ENCODE data around the gene NINJ1.

NINJ1 gene

DNA sequence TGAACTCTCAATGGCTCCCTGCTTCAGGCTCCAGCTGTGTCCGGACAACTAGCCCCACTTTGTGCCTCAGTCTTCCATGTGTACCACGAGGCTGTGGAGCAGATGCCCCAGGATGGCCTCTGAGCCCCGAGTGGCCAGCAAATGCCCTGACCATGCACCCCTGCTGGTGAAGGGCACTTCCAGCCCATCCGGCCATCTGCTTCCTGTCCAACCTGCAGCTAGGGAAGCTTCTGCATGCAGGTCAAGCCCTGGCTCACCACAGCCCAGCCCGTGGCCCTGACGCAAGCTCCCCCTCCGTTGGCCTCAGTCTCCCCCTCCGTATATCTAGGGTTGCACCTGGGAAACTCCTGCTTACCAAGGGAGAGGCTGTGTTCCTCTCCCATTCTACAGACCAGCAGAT lies 4.8 kb downstream of the NINJ1 start:
- no peaks in the 10 kb centered on the region for H3K27me3 ChIP-seq (ENCODE audit: control insufficient read depth, insufficient read depth, low read length)
- no peak overlapping the region for H3K4me3 ChIP-seq (ENCODE audit: low read depth, low read length)
- no peak overlapping the region for H3K9ac ChIP-seq (ENCODE audit: low read depth, low read length)
- H3K36me3 ChIP-seq (ENCODE audit: control insufficient read depth, insufficient read depth, low read length): peaks cover 9% of the 10 kb centered on the region
- H3K4me1 ChIP-seq (ENCODE audit: control insufficient read depth, insufficient read depth, low read length): peaks cover 3% of the 10 kb centered on the region
- no peaks in the 10 kb centered on the region for H3K9me3 ChIP-seq (ENCODE audit: control insufficient read depth, insufficient read depth, low read length)

DNA sequence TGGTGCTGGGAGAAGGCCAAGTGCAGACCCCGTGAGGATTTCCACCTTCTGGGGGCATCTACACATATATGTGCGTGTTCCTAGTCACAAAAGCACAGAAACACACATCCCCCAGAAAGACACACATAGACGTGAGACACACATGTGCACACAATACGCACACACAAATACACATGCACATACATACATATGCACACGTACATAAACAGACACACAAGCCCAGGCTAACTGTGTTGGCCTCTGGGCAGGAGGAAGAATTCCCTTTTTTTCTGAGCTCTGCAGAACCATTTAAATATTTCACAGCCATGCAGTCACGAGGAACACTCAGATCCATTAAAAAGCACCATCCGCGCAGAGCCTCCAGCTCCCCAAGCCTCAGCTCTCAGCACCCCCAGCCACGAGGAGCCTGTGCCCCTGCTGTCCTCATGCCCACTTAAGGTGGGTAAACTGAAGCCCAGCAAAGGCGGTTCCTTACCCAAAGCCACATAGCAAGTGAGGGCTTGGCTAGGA lies 5.3 kb downstream of the NINJ1 start:
- H3K9me3 ChIP-seq (ENCODE audit: control insufficient read depth, insufficient read depth, low read length): no peaks in the 10 kb centered on the region
- H3K36me3 ChIP-seq (ENCODE audit: control insufficient read depth, insufficient read depth, low read length): peaks cover 10% of the 10 kb centered on the region
- H3K27me3 ChIP-seq (ENCODE audit: control insufficient read depth, insufficient read depth, low read length): no peaks in the 10 kb centered on the region
- H3K9ac ChIP-seq (ENCODE audit: low read depth, low read length): no peak overlapping the region
- peaks cover 3% of the 10 kb centered on the region for H3K4me1 ChIP-seq (ENCODE audit: control insufficient read depth, insufficient read depth, low read length)
- no peak overlapping the region for H3K4me3 ChIP-seq (ENCODE audit: low read depth, low read length)

DNA sequence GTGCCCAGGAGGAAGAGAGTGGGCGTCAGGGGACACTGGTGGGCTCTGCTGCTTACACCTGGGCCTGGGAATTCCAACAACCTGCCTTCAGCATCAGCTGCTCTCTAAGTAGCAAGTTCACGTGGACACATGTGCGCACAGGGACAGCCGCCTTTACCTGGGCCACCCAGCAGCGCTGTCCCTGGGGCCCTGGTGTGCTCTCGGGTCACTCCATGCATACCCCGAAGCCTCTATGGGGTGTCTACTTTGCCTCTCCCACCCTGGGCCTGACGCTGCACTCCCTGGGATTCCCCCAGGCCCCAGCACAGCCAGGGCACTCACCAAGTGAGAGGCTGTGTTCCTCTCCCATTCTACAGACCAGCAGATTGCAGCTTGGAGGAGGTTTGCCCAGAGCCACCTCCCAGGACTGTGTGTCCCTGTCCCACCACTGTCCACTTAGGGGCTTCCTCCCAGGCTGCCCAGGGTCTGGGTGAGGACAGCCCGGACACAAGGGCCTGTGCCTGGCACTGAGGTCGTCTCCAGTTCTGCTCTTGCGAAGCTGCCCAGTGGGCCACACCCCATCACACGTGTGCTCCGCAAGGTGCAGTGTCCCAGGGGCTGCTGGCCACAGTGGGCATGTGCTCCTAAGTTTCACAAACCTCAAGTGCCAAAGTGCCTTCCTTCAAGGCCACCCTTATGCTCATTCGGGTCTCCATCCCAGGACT lies 5.9 kb downstream of the NINJ1 start:
- Histone ChIP-seq H3K4me1 (ENCODE audit: control insufficient read depth, insufficient read depth, low read length) (peaks cover 3% of the 10 kb centered on the region), H3K9ac (ENCODE audit: low read depth, low read length) (no peak overlapping the region), H3K36me3 (ENCODE audit: control insufficient read depth, insufficient read depth, low read length) (peaks cover 13% of the 10 kb centered on the region), H3K27me3 (ENCODE audit: control insufficient read depth, insufficient read depth, low read length) (no peaks in the 10 kb centered on the region), H3K9me3 (ENCODE audit: control insufficient read depth, insufficient read depth, low read length) (no peaks in the 10 kb centered on the region), H3K4me3 (ENCODE audit: low read depth, low read length) (no peak overlapping the region)

DNA sequence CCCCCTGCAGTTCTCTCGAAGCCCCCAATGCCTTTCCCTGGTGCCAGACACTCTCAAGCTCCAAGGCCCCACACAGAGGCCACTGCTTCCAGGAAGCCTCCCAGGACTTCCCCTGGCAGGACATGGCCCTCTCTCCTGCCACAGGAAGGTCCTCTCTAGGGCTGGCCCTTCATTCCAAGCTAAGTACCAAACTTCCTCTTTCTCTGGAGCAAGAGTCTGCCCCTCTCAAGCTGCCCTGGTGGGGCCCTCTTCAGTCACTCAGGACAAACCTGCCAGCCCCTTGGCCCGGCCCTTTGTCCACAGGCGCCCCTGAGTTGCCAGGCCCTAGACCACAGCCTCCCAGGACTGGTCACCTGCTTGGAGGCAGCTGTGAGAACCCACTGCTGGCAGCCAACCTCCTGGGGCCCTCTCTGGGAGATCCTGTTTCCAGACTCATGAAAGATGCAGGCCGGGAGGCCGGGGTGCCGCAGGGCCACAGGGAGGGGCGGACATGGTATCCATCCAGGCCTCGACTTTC lies 6.6 kb downstream of the NINJ1 start:
- Histone ChIP-seq H3K36me3 (ENCODE audit: control insufficient read depth, insufficient read depth, low read length) (peaks cover 13% of the 10 kb centered on the region), H3K9me3 (ENCODE audit: control insufficient read depth, insufficient read depth, low read length) (no peaks in the 10 kb centered on the region), H3K9ac (ENCODE audit: low read depth, low read length) (no peak overlapping the region), H3K27me3 (ENCODE audit: control insufficient read depth, insufficient read depth, low read length) (no peaks in the 10 kb centered on the region), H3K4me1 (ENCODE audit: control insufficient read depth, insufficient read depth, low read length) (no peaks in the 10 kb centered on the region), H3K4me3 (ENCODE audit: low read depth, low read length) (no peak overlapping the region)

DNA sequence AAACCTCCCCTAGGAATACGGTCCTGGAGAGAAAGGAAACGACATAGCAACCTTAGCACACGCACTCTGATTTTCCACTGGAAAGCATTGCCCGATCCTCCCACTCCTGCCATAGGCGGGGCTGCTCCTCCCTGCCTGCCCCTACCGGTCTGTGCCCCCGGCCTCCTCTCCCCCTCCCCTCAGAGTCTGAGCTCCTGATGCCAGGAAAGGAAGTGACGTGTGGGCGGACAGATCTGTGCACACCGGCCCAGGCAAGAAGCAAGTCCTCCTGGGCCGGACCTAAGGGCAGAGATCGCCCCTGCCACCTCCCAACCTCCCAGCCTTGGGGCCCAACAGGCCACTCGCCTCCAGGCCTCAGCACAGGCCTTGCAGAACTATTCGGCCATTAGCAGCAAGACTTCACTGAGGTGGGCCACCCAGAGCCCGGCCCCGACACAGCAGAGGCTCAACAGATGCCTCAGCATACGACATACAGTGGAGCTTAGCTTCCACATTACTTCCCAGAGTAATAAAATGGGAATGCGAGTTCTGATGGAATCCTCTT lies 7.2 kb downstream of the NINJ1 start:
- Histone ChIP-seq H3K27me3 (ENCODE audit: control insufficient read depth, insufficient read depth, low read length) (no peaks in the 10 kb centered on the region), H3K36me3 (ENCODE audit: control insufficient read depth, insufficient read depth, low read length) (peaks cover 15% of the 10 kb centered on the region), H3K4me3 (ENCODE audit: low read depth, low read length) (no peak overlapping the region), H3K4me1 (ENCODE audit: control insufficient read depth, insufficient read depth, low read length) (no peaks in the 10 kb centered on the region), H3K9ac (ENCODE audit: low read depth, low read length) (no peak overlapping the region), H3K9me3 (ENCODE audit: control insufficient read depth, insufficient read depth, low read length) (no peaks in the 10 kb centered on the region)

DNA sequence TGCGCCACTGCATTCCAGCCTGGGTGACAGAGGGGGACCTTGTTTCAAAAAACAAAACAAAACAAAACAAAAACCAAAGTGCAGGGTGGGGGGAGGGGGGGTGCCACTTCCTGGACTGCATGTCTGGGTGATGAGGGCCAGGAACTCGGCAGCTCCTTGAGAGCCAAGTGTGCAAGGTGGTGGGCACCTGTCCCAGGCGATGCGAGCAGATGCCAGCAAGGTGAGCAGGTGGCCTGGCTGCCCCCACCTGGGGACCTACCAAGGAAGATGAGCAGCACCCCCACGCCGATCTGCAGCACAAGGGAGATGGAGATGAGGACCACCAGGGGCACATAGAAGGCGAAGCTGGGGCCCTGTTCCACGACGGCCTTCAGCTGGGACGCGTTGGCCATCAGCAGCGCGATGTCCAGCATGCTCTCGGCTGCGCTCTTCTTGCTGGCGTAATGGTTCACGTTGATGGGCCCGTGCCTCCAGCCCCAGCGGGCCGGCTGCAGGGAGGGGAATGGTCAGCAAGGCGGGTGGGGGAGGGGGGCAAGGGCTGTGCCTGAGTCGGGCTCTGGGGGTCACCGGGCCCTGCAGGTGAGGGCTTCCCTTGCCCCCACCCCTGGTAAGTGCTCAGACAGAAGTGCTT lies 7.8 kb downstream of the NINJ1 start:
- Histone ChIP-seq H3K9me3 (ENCODE audit: control insufficient read depth, insufficient read depth, low read length) (no peaks in the 10 kb centered on the region), H3K27me3 (ENCODE audit: control insufficient read depth, insufficient read depth, low read length) (no peaks in the 10 kb centered on the region), H3K9ac (ENCODE audit: low read depth, low read length) (no peak overlapping the region), H3K4me1 (ENCODE audit: control insufficient read depth, insufficient read depth, low read length) (no peaks in the 10 kb centered on the region), H3K4me3 (ENCODE audit: low read depth, low read length) (no peak overlapping the region), H3K36me3 (ENCODE audit: control insufficient read depth, insufficient read depth, low read length) (peaks cover 18% of the 10 kb centered on the region)

DNA sequence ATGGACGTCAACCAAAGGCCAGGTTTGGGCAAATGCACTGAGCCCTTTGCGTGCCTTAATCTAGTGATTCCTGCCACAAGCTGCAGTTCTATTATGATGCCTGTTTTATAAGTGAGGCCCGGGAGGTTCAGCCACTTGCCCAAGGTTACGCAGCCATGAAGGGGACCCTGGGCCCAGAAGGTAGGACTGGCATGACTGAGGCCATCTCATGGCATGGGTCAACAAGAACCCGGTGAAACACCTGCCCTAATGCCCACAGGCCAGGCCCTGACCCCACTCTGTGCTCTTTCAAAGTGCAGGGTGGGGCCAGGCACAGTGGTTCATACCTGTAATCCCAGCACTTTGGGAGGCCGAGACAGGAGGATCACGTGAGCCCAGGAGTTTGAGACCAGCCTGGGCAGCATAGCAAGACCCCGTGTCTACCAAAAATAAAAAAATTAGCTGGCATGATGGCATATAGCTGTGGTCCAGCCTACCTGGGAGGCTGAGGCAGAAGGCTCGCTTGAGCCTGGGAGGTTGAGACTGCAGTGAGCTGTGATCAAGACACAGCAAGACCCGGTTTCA lies 8.6 kb downstream of the NINJ1 start:
- Histone ChIP-seq H3K9me3 (ENCODE audit: control insufficient read depth, insufficient read depth, low read length) (no peaks in the 10 kb centered on the region), H3K27me3 (ENCODE audit: control insufficient read depth, insufficient read depth, low read length) (no peaks in the 10 kb centered on the region), H3K9ac (ENCODE audit: low read depth, low read length) (no peak overlapping the region), H3K4me1 (ENCODE audit: control insufficient read depth, insufficient read depth, low read length) (no peaks in the 10 kb centered on the region), H3K36me3 (ENCODE audit: control insufficient read depth, insufficient read depth, low read length) (peaks cover 20% of the 10 kb centered on the region), H3K4me3 (ENCODE audit: low read depth, low read length) (no peak overlapping the region)

DNA sequence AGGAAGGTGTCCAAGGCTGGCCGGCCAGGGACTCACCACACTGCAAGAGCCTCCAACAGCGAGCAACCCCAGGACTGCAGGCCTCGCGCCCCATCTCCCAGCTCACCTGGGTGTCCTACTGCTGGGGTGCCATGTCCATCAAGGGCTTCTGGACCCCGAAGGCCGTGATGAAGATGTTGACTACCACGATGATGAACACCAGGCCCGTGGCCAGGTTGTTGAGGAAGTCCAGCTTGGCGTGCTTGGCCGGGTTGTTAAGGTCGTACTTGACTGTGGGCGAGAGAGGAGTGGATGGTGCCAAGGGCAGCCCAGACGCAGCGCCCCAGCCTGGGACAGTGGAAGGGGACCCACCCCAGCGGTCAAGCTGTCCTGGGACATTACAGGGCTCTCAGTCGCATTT lies 9.3 kb downstream of the NINJ1 start:
- no peak overlapping the region for H3K4me3 ChIP-seq (ENCODE audit: low read depth, low read length)
- no peaks in the 10 kb centered on the region for H3K27me3 ChIP-seq (ENCODE audit: control insufficient read depth, insufficient read depth, low read length)
- peaks cover 20% of the 10 kb centered on the region for H3K36me3 ChIP-seq (ENCODE audit: control insufficient read depth, insufficient read depth, low read length)
- H3K9me3 ChIP-seq (ENCODE audit: control insufficient read depth, insufficient read depth, low read length): no peaks in the 10 kb centered on the region
- H3K9ac ChIP-seq (ENCODE audit: low read depth, low read length): no peak overlapping the region
- H3K4me1 ChIP-seq (ENCODE audit: control insufficient read depth, insufficient read depth, low read length): no peaks in the 10 kb centered on the region

DNA sequence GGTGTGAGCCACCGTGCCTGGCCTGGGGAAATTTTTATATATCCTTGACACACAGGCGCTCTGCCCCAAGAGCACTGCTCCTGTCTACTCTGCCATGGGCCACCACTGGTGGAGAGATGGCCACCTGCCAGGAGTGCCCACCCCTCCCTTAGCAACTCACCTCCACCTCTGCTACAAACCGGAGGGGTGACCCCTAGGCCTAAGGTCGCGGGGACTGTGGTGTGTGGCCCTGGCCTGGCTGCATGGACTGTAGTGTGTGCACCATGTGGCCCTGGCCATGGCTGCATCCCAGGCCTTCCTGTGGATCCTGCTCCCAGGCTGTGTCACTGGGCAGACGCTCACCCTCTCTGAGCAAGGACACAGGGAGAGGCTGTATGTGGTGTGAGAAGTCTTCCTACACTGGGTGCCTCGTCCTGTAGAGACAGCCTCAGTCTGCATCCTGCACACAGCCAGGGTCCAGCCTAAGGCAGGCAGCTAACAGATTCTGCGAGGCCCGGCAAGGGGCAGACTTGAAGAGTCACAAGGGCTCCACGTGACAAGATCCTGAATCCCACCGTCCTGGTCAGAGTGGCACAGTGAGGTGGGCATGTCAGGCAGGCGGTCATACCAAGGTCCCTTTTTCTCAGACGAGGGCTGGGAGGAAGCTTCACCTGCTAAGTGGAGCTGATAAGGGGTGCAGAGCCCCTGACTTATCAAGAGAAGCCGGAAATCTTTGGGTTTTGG lies 10.3 kb downstream of the NINJ1 start:
- Histone ChIP-seq H3K4me3 (ENCODE audit: low read depth, low read length) (no peak overlapping the region), H3K4me1 (ENCODE audit: control insufficient read depth, insufficient read depth, low read length) (no peaks in the 10 kb centered on the region), H3K9ac (ENCODE audit: low read depth, low read length) (no peak overlapping the region), H3K27me3 (ENCODE audit: control insufficient read depth, insufficient read depth, low read length) (no peaks in the 10 kb centered on the region), H3K9me3 (ENCODE audit: control insufficient read depth, insufficient read depth, low read length) (no peaks in the 10 kb centered on the region), H3K36me3 (ENCODE audit: control insufficient read depth, insufficient read depth, low read length) (peaks cover 20% of the 10 kb centered on the region)

DNA sequence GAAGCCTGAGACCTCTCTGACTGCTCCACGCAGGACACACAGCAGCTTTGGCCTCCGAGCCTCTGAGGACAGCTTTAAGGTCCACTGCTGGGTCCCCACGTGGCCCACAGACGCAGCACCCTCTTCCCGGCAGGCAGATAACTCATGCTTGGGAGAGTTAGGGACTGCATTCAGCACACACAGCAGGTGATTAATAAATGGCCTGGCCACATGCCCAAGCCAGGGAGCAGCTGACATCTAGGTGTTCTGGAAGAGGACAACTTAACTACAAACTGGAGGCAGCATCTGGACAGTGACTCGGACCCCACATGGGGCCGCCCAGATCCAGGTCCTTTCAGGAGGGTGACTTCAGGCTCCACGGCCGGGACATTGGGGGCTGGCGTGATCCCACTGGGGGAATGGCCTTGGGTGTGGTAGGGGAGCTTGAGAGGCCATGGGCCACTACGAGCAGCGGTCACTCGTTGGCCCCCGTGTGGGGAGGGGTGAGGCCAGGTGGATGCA lies 11.3 kb downstream of the NINJ1 start:
- no peaks in the 10 kb centered on the region for H3K9me3 ChIP-seq (ENCODE audit: control insufficient read depth, insufficient read depth, low read length)
- peaks cover 20% of the 10 kb centered on the region for H3K36me3 ChIP-seq (ENCODE audit: control insufficient read depth, insufficient read depth, low read length)
- no peak overlapping the region for H3K9ac ChIP-seq (ENCODE audit: low read depth, low read length)
- no peaks in the 10 kb centered on the region for H3K27me3 ChIP-seq (ENCODE audit: control insufficient read depth, insufficient read depth, low read length)
- H3K4me1 ChIP-seq (ENCODE audit: control insufficient read depth, insufficient read depth, low read length): no peaks in the 10 kb centered on the region
- H3K4me3 ChIP-seq (ENCODE audit: low read depth, low read length): no peak overlapping the region
